ENCODE measurements around the gene MTX1. TPM values are rescaled to one million over a fixed set of nuclear protein-coding genes. Genes with fewer than 3 reads are reported as not detected.

MTX1 gene
- total and polyA plus RNA-seq, 2 of the 4 experiments (the other 2 are of a cell fraction): 67.2 to 73.7 TPM

- Histone ChIP-seq H3K9me1 (ENCODE audit: insufficient read depth, low read length) (peaks cover 4% of the 10 kb centered on the region), H3K79me1 (ENCODE audit: low read depth in 1 of 2, low read length in 2 of 2) (no peaks in the 10 kb centered on the region), H4K5ac (ENCODE audit: low read depth, low read length) (no peak overlapping the region), H3K4ac (ENCODE audit: low read depth, low read length) (no peak overlapping the region), H3K18ac (ENCODE audit: low read depth, low read length) (no peak overlapping the region), H3K9me3 (ENCODE audit: control insufficient read depth, insufficient read depth, low read length) (no peaks in the 10 kb centered on the region), H3K14ac (replicated peaks; ENCODE audit: low read depth, low read length) (no peak overlapping the region), H4K8ac (ENCODE audit: low read depth in 2 of 2, low read length in 2 of 2) (no peak overlapping the region), H3K23ac (ENCODE audit: low read depth, low read length) (no peak overlapping the region), H2BK20ac (ENCODE audit: low read depth, low read length) (no peak overlapping the region), H3K4me1 (ENCODE audit: control insufficient read depth, insufficient read depth, low read length) (peaks cover 4% of the 10 kb centered on the region), H2BK15ac (ENCODE audit: low read depth, low read length) (no peak overlapping the region), H2AK5ac (ENCODE audit: low read depth, low read length) (no peak overlapping the region), H3K27ac (ENCODE audit: insufficient read depth, low read length) (no peak overlapping the region), H2BK120ac (ENCODE audit: low read depth, low read length) (no peak overlapping the region), H2AK9ac (replicated peaks; ENCODE audit: low read depth, low read length, poor library complexity) (no peak overlapping the region), H3K36me3 (ENCODE audit: control insufficient read depth, insufficient read depth, low read length) (peaks cover 4% of the 10 kb centered on the region; the same call in 1 of the 2 replicates), H3K4me2 (ENCODE audit: low read depth, low read length) (no peak overlapping the region), H4K91ac (ENCODE audit: insufficient read depth, low read depth, low read length) (no peak overlapping the region), H4K20me1 (ENCODE audit: insufficient read depth, low read length) (no peaks in the 10 kb centered on the region), H3K4me3 (ENCODE audit: insufficient read depth, low read depth, low read length) (no peak overlapping the region), H3K9ac (ENCODE audit: low read depth, low read length) (no peak overlapping the region), H3K27me3 (ENCODE audit: control insufficient read depth, insufficient read depth, low read length) (no peaks in the 10 kb centered on the region), H2AFZ (replicated peaks; ENCODE audit: low read length, poor library complexity) (no peak overlapping the region), H2BK5ac (ENCODE audit: low read depth, low read length, poor library complexity, severe bottlenecking) (no peak overlapping the region), H3K56ac (ENCODE audit: extremely low read depth, insufficient read depth, low read length) (no peak overlapping the region)
- in situ Hi-C loops (cut with MboI; ENCODE audit: low sequenced_read_pairs) (no loop called here), dilution Hi-C loops (cut with HindIII; ENCODE audit: low sequenced_read_pairs, unreplicated experiment) (no loop called here), intact Hi-C loops (cut with micrococcal nuclease) (no loop called here)
- no peak for TF ChIP-seq CHD1 (IDR thresholded peaks at IDR 0.05; ENCODE audit: low read depth, low read length)
- TF ChIP-seq NFE2L2 (IDR thresholded peaks at IDR 0.05; ENCODE audit: low read depth, low read length): no peak
- no peak for TF ChIP-seq POLR2A (IDR thresholded peaks at IDR 0.05; ENCODE audit: low read depth, low read length)
- TF ChIP-seq FOS (IDR thresholded peaks at IDR 0.05; ENCODE audit: low read depth, low read length): no peak
- TF ChIP-seq CEBPB (IDR thresholded peaks at IDR 0.05; ENCODE audit: low read depth, low read length): no peak
- TF ChIP-seq RCOR1 (IDR thresholded peaks at IDR 0.05; ENCODE audit: insufficient replicate concordance, low read length): no peak
- TF ChIP-seq MXI1 (IDR thresholded peaks at IDR 0.05; ENCODE audit: borderline replicate concordance, low read depth, low read length): no peak
- TF ChIP-seq RFX5 (IDR thresholded peaks at IDR 0.05; ENCODE audit: low read depth, low read length): no peak
- TF ChIP-seq MAFK (IDR thresholded peaks at IDR 0.05; ENCODE audit: low read depth, low read length): no peak
- no peak for TF ChIP-seq MAZ (IDR thresholded peaks at IDR 0.05; ENCODE audit: borderline replicate concordance, low read depth, low read length)
- no peak for TF ChIP-seq USF2 (IDR thresholded peaks at IDR 0.05; ENCODE audit: low read depth, low read length)
- no peak for TF ChIP-seq BHLHE40 (IDR thresholded peaks at IDR 0.05; ENCODE audit: low read depth, low read length)
- TF ChIP-seq RAD21 (IDR thresholded peaks at IDR 0.05; ENCODE audit: low read length): no peak
- TF ChIP-seq CTCF (conservative IDR thresholded peaks at IDR 0.05; ENCODE audit: low read depth, low read length): no peak
- TF ChIP-seq, protein P1, sequence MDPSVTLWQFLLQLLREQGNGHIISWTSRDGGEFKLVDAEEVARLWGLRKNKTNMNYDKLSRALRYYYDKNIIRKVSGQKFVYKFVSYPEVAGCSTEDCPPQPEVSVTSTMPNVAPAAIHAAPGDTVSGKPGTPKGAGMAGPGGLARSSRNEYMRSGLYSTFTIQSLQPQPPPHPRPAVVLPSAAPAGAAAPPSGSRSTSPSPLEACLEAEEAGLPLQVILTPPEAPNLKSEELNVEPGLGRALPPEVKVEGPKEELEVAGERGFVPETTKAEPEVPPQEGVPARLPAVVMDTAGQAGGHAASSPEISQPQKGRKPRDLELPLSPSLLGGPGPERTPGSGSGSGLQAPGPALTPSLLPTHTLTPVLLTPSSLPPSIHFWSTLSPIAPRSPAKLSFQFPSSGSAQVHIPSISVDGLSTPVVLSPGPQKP (IDR thresholded peaks at IDR 0.05; ENCODE audit: borderline replicate concordance, low read depth, low read length): no peak
- no peak for TF ChIP-seq SMC3 (IDR thresholded peaks at IDR 0.05; ENCODE audit: low read depth, low read length)
- 88% methylated on average over 12 of the region's 14 CpGs; no CpG with 5 or more reads in 1 of the 2 experiments for WGBS, 2 experiments (ENCODE audit: extremely low coverage in 2 of 2, insufficient read length in 1 of 2)
- no peak for DNase-seq
- CTCF ChIA-PET: no interaction called here
- no peak for ATAC-seq (ENCODE audit: low read depth)
- POLR2A ChIA-PET (ENCODE audit: unreplicated experiment): interaction anchor here (0.5 kb wide), 1 partner anchor 71 kb away, joined by 3 read pairs; no protein-coding TSS in a partner anchor
- no TSS peak for BruUV-seq (replicated peaks)
Observed at GRCh38 chr1:155188268-155188667, 20.2 kb upstream of the MTX1 start.
